A204.1 (cell line): ENCODE data around the gene EFNA4.
"Not testable (repeated sequence)": the region's sequence is repeated elsewhere in the genome, so short reads cannot be mapped to it uniquely, and the experiment has no call there.

Source experiments
- FAIRE-seq: peaks from 2 replicates; lab custom pipeline; 2012; peaks lifted over from hg19 to GRCh38; lab: Jason Lieb, UNC

EFNA4 gene

GRCh38 chr1:155091071-155092051, 27.8 kb downstream of the EFNA4 start:
- no peak for FAIRE-seq

GRCh38 chr1:155092131-155092530, 28.6 kb downstream of the EFNA4 start:
- FAIRE-seq, result no peak

GRCh38 chr1:155092641-155093040, 29.1 kb downstream of the EFNA4 start:
- no peak for FAIRE-seq

GRCh38 chr1:155093911-155094621, 30.5 kb downstream of the EFNA4 start:
- no peak for FAIRE-seq

GRCh38 chr1:155094622-155094948, 31.0 kb downstream of the EFNA4 start:
- no peak for FAIRE-seq

GRCh38 chr1:155099331-155099730, 35.8 kb downstream of the EFNA4 start:
- FAIRE-seq, result no peak

GRCh38 chr1:155103325-155103724, 39.8 kb downstream of the EFNA4 start:
- no peak for FAIRE-seq

- no peak for FAIRE-seq
Measured at GRCh38 chr1:155104605-155105534, 41.3 kb downstream of the EFNA4 start.

GRCh38 chr1:155105604-155106011, 42.1 kb downstream of the EFNA4 start:
- no peak for FAIRE-seq

GRCh38 chr1:155106862-155107261, 43.3 kb downstream of the EFNA4 start:
- FAIRE-seq, result no peak

GRCh38 chr1:155107309-155108264, 44.0 kb downstream of the EFNA4 start:
- FAIRE-seq, result no peak

- FAIRE-seq, result no peak
Measured at GRCh38 chr1:155108296-155108695, 44.8 kb downstream of the EFNA4 start.

- no peak for FAIRE-seq
Measured at GRCh38 chr1:155110381-155110780, 46.8 kb downstream of the EFNA4 start.

- FAIRE-seq, result no peak
Measured at GRCh38 chr1:155110826-155111225, 47.3 kb downstream of the EFNA4 start.

GRCh38 chr1:155113450-155113980, 50.0 kb downstream of the EFNA4 start:
- no peak for FAIRE-seq

GRCh38 chr1:155116113-155116764, 52.7 kb downstream of the EFNA4 start:
- FAIRE-seq, result no peak

GRCh38 chr1:155117610-155118009, 54.1 kb downstream of the EFNA4 start:
- no peak for FAIRE-seq

GRCh38 chr1:155118090-155118489, 54.5 kb downstream of the EFNA4 start:
- FAIRE-seq, result not testable (repeated sequence)
